ENCODE data around the gene ROR1.

The ROR1 gene

GRCh38 chr1:63951059-63951946, 177.5 kb downstream of the ROR1 start:
- no peak overlapping the region for H3K9ac ChIP-seq (ENCODE audit: low read length)
- TF ChIP-seq CTCF (IDR thresholded peaks at IDR 0.05; ENCODE audit: low read length) (no peak), EZH2phosphoT487 (IDR thresholded peaks at IDR 0.05; ENCODE audit: low read length) (no peak), EZH2 (optimal IDR thresholded peaks at IDR 0.05; ENCODE audit: low read depth, low read length) (no peak)
- no peaks in the 10 kb centered on the region for H3K27me3 ChIP-seq (replicated peaks; ENCODE audit: insufficient read depth, low read length)
- DNase-seq: no peak
- no peak overlapping the region for H3K4me3 ChIP-seq (ENCODE audit: low read length)
- H2AFZ ChIP-seq (ENCODE audit: low read length): no peak overlapping the region
- H3K9me3 ChIP-seq (replicated peaks; ENCODE audit: insufficient read depth, low read length): no peaks in the 10 kb centered on the region
- no peaks in the 10 kb centered on the region for H3K36me3 ChIP-seq (replicated peaks; ENCODE audit: insufficient read depth, low read length)
- H3F3A ChIP-seq (ENCODE audit: insufficient read depth, low read length): no peaks in the 10 kb centered on the region
- H3K4me2 ChIP-seq (ENCODE audit: low read depth, low read length): no peak overlapping the region
- no peak overlapping the region for H3K27ac ChIP-seq (ENCODE audit: low read length)
- H3K9me2 ChIP-seq (replicated peaks; ENCODE audit: insufficient read depth, low read length): no peaks in the 10 kb centered on the region
- no peaks in the 10 kb centered on the region for H3K79me2 ChIP-seq (ENCODE audit: low read length)
- H4K20me1 ChIP-seq (ENCODE audit: insufficient read depth, low read length): no peaks in the 10 kb centered on the region
- no peaks in the 10 kb centered on the region for H3K4me1 ChIP-seq (ENCODE audit: low read length)

GRCh38 chr1:63954187-63954586, 180.4 kb downstream of the ROR1 start:
- no peak for DNase-seq

GRCh38 chr1:63955370-63956145, 181.7 kb downstream of the ROR1 start:
- no peak for DNase-seq
- Histone ChIP-seq H3K9me2 (replicated peaks; ENCODE audit: insufficient read depth, low read length) (no peaks in the 10 kb centered on the region), H3K4me3 (ENCODE audit: low read length) (no peak overlapping the region), H3K36me3 (replicated peaks; ENCODE audit: insufficient read depth, low read length) (no peaks in the 10 kb centered on the region), H2AFZ (ENCODE audit: low read length) (no peak overlapping the region), H3K4me2 (ENCODE audit: low read depth, low read length) (no peak overlapping the region), H3K9me3 (replicated peaks; ENCODE audit: insufficient read depth, low read length) (no peaks in the 10 kb centered on the region), H3F3A (ENCODE audit: insufficient read depth, low read length) (no peaks in the 10 kb centered on the region), H4K20me1 (ENCODE audit: insufficient read depth, low read length) (no peaks in the 10 kb centered on the region), H3K79me2 (ENCODE audit: low read length) (no peaks in the 10 kb centered on the region), H3K4me1 (ENCODE audit: low read length) (no peaks in the 10 kb centered on the region), H3K9ac (ENCODE audit: low read length) (no peak overlapping the region), H3K27me3 (replicated peaks; ENCODE audit: insufficient read depth, low read length) (no peaks in the 10 kb centered on the region), H3K27ac (ENCODE audit: low read length) (no peak overlapping the region)
- TF ChIP-seq EZH2phosphoT487 (IDR thresholded peaks at IDR 0.05; ENCODE audit: low read length): no peak

More at GRCh38 chr1:63954187-63954586, 180.4 kb downstream of the ROR1 start:
- H3K9ac ChIP-seq (ENCODE audit: low read length): no peak overlapping the region
- H3K9me3 ChIP-seq (replicated peaks; ENCODE audit: insufficient read depth, low read length): no peaks in the 10 kb centered on the region
- no peaks in the 10 kb centered on the region for H3K36me3 ChIP-seq (replicated peaks; ENCODE audit: insufficient read depth, low read length)
- H3K4me2 ChIP-seq (ENCODE audit: low read depth, low read length): no peak overlapping the region
- no peak overlapping the region for H2AFZ ChIP-seq (ENCODE audit: low read length)
- no peaks in the 10 kb centered on the region for H3K4me1 ChIP-seq (ENCODE audit: low read length)
- no peak overlapping the region for H3K4me3 ChIP-seq (ENCODE audit: low read length)
- no peak overlapping the region for H3K27ac ChIP-seq (ENCODE audit: low read length)
- no peaks in the 10 kb centered on the region for H3F3A ChIP-seq (ENCODE audit: insufficient read depth, low read length)
- H3K79me2 ChIP-seq (ENCODE audit: low read length): no peaks in the 10 kb centered on the region
- no peaks in the 10 kb centered on the region for H3K9me2 ChIP-seq (replicated peaks; ENCODE audit: insufficient read depth, low read length)
- H4K20me1 ChIP-seq (ENCODE audit: insufficient read depth, low read length): no peaks in the 10 kb centered on the region
- TF ChIP-seq CTCF (IDR thresholded peaks at IDR 0.05; ENCODE audit: low read length) (no peak), EZH2phosphoT487 (IDR thresholded peaks at IDR 0.05; ENCODE audit: low read length) (no peak), EZH2 (optimal IDR thresholded peaks at IDR 0.05; ENCODE audit: low read depth, low read length) (no peak)
- H3K27me3 ChIP-seq (replicated peaks; ENCODE audit: insufficient read depth, low read length): no peaks in the 10 kb centered on the region
